Measurements from ENCODE around the gene KYNU.
"Not testable (repeated sequence)": the region's sequence is repeated elsewhere in the genome, so short reads cannot be mapped to it uniquely, and the experiment has no call there.

The KYNU gene

GRCh38 chr2:142877216-142877838 is at the start of gene KYNU:
TSS of gene KYNU (plus strand) at chr2:142877664. CDS start at chr2:142885368, 7,704 bp downstream.
- no peak for DNase-seq (ENCODE audit: low read depth in 2 of 2)

- DNase-seq (ENCODE audit: low read depth in 2 of 2) = no peak
Observed at GRCh38 chr2:142834021-142834420, 43.4 kb upstream of the KYNU start.

GRCh38 chr2:142840436-142840835 is 37.0 kb upstream of the KYNU start:
- no peak for DNase-seq (ENCODE audit: low read depth in 2 of 2)

- DNase-seq (ENCODE audit: low read depth in 2 of 2) = no peak
Observed at GRCh38 chr2:142841788-142842187, 35.7 kb upstream of the KYNU start.

- no peak for DNase-seq (ENCODE audit: low read depth in 2 of 2)
Observed at GRCh38 chr2:142842369-142842768, 35.1 kb upstream of the KYNU start.

- no peak for DNase-seq (ENCODE audit: low read depth in 2 of 2)
Observed at GRCh38 chr2:142843731-142844130, 33.7 kb upstream of the KYNU start.

GRCh38 chr2:142848023-142848606 is 29.3 kb upstream of the KYNU start:
- no peak for DNase-seq (ENCODE audit: low read depth in 2 of 2)

- DNase-seq (ENCODE audit: low read depth in 2 of 2) = no peak
Observed at GRCh38 chr2:142849820-142850219, 27.6 kb upstream of the KYNU start.

- no peak for DNase-seq (ENCODE audit: low read depth in 2 of 2)
Observed at GRCh38 chr2:142853912-142854311, 23.6 kb upstream of the KYNU start.

- no peak for DNase-seq (ENCODE audit: low read depth in 2 of 2)
Observed at GRCh38 chr2:142857256-142858164, 20.0 kb upstream of the KYNU start.

GRCh38 chr2:142858961-142859360 is 18.5 kb upstream of the KYNU start:
- no peak for DNase-seq (ENCODE audit: low read depth in 2 of 2)

- DNase-seq (ENCODE audit: low read depth in 2 of 2) = no peak
Observed at GRCh38 chr2:142862299-142862698, 15.2 kb upstream of the KYNU start.

GRCh38 chr2:142862847-142863246 is 14.6 kb upstream of the KYNU start:
- DNase-seq (ENCODE audit: low read depth in 2 of 2) = no peak

GRCh38 chr2:142863485-142863961 is 13.9 kb upstream of the KYNU start:
- DNase-seq (ENCODE audit: low read depth in 2 of 2) = no peak

- not testable (repeated sequence) for DNase-seq (ENCODE audit: low read depth in 2 of 2)
Observed at GRCh38 chr2:142864605-142865004, 12.9 kb upstream of the KYNU start.

GRCh38 chr2:142865924-142866323 is 11.5 kb upstream of the KYNU start:
- DNase-seq (ENCODE audit: low read depth in 2 of 2) = no peak

GRCh38 chr2:142866426-142866825 is 11.0 kb upstream of the KYNU start:
- DNase-seq (ENCODE audit: low read depth in 2 of 2) = no peak

GRCh38 chr2:142867136-142867535 is 10.3 kb upstream of the KYNU start:
- DNase-seq (ENCODE audit: low read depth in 2 of 2) = no peak

- no peak for DNase-seq (ENCODE audit: low read depth in 2 of 2)
Observed at GRCh38 chr2:142868229-142868762, 9.2 kb upstream of the KYNU start.

GRCh38 chr2:142869065-142869460 is 8.4 kb upstream of the KYNU start:
- not testable (repeated sequence) for DNase-seq (ENCODE audit: low read depth in 2 of 2)

GRCh38 chr2:142869461-142870106 is 7.9 kb upstream of the KYNU start:
- no peak for DNase-seq (ENCODE audit: low read depth in 2 of 2)

GRCh38 chr2:142870526-142870925 is 6.9 kb upstream of the KYNU start:
- DNase-seq (ENCODE audit: low read depth in 2 of 2) = no peak
